GM12801 (cell line): Measurements from ENCODE around the gene CELF4.

ENCODE experiments used
- CTCF ChIP-seq: IDR thresholded peaks from one replicate; pipeline ENCODE4 v1.5.1; 2011; ENCODE audit warnings: control low read depth; ENCODE audit not compliant: insufficient read length; ENCODE audit errors: extremely low read depth

CELF4 gene

GRCh38 chr18:37582261-37582660 lies 16.7 kb upstream of the CELF4 start:
- TF ChIP-seq CTCF = no peak

- TF ChIP-seq CTCF = no peak
These were observed 13.4 kb upstream of the CELF4 start for GRCh38 chr18:37578886-37579513.

- no peak for TF ChIP-seq CTCF
These were observed 12.6 kb upstream of the CELF4 start for GRCh38 chr18:37578182-37578678.

DNA sequence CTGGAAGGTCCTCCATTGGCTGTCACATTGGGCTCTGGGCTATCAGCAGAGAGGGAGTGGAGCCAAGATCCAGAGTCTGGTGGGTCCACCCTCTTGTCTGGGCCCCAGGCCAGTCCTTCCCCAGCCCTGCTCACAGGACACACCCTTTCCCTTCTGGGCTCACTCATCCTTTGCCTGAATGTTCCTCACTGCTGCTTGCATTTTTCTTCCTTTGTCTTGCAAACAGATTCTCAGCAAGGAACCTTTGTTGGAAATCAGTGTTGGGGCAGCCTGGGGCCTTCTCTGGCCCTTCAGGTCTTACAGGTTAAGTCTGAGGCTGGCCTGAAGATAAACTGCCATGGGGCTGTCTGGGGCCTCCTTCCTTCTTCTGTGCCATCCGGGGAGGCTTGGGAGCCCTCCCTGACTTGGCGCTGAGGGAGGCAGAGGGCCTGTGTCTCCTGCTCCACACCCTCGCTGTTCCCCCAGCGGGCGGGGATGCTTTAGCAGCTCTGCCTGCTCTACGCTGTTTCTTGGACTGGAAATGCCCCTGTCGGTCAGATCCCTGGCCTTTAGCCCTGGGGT lies 11.5 kb upstream of the CELF4 start:
- no peak for TF ChIP-seq CTCF

DNA sequence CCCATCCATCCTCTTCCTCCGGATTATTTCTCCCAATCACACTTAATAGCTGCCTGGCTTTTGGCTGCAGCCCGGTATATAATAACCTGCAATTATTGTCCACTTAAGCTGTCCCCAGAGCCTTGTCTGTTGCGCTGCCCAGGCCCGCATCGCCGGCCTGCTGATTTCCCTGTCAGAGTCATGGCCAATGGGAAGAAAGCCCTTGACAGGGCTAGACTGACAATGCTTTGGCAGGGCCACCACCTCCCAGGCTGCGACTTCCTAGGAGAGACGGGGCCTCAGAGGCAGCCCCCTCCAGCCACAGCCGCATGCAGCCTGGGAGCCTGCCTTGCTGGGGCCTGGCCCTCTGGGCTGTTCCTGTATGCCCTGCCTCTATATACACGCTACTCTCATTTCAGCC lies 10.0 kb upstream of the CELF4 start:
- no peak for TF ChIP-seq CTCF

DNA sequence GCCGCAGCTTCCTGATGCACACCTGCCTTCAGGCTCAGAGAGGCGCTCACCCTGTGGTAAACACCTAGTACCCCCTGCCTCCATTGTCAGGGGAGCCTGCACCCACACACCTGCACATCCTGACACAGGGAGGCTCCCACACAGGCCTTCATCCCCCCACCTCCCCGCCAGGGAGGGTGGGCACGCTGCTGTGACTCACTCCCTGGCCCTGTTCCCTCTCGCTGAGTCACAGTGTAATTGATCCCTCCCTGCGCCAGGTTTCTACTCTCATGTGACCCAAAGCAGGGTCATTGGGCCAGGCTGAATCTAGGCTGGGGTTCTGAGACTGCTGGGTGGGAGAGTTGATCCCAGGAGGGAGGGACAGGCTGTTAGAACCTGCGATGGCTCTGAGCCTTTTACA lies 8.5 kb upstream of the CELF4 start:
- TF ChIP-seq CTCF = no peak

DNA sequence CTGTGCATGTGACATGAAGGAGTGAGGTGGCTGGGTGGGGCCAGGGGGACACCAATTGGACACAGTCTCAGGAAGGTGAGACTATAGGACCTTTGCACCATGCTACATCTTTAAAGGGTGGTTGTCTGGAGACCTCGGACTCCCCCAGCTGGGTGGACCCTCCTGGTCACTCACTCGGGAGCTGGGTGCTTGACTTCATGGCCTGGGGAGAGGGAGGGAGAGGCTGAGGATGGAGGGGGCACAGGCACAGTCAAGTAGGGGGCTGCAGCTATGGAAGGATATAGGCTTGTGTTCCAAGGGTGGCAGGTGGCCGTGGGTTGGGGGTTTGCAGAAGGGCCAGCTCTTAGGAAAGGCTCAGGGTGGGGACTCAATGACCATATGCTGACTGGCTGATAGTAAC lies 7.1 kb upstream of the CELF4 start:
- no peak for TF ChIP-seq CTCF
